ENCODE results near the gene VIT. TPM values are rescaled to one million over a fixed set of nuclear protein-coding genes. Genes with fewer than 3 reads are reported as not detected.

Gene VIT
- total and polyA plus RNA-seq, 10 donors = 0.05 to 0.74 (median 0.38) TPM; not detected in 6

DNA sequence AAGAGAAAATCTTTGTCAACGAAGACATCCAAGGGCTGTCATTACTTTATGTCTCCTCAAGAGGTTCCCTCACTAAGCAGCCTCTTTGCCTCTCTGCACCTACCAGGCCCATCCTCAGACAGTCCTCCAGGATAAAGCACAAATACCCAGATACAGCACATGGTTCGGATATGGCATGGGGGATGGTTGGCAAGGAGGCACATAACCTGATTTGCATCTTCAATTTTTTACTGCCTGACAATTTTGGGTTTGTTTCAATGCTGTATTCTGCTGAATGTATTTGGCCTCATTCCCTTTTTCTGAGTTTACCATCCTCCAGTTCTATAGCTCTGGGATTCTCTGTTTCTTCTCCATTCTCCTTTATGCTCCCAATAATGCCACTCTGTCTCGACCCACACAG is 78.8 kb downstream of the VIT start:
- no peaks in the 10 kb centered on the region for H3K9me3 ChIP-seq
- no peak overlapping the region for H3K27ac ChIP-seq
- no peaks in the 10 kb centered on the region for H3K36me3 ChIP-seq
- TF ChIP-seq, protein P1, sequence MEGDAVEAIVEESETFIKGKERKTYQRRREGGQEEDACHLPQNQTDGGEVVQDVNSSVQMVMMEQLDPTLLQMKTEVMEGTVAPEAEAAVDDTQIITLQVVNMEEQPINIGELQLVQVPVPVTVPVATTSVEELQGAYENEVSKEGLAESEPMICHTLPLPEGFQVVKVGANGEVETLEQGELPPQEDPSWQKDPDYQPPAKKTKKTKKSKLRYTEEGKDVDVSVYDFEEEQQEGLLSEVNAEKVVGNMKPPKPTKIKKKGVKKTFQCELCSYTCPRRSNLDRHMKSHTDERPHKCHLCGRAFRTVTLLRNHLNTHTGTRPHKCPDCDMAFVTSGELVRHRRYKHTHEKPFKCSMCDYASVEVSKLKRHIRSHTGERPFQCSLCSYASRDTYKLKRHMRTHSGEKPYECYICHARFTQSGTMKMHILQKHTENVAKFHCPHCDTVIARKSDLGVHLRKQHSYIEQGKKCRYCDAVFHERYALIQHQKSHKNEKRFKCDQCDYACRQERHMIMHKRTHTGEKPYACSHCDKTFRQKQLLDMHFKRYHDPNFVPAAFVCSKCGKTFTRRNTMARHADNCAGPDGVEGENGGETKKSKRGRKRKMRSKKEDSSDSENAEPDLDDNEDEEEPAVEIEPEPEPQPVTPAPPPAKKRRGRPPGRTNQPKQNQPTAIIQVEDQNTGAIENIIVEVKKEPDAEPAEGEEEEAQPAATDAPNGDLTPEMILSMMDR (IDR thresholded peaks at IDR 0.05 in 8 of 11, conservative IDR thresholded peaks at IDR 0.05 in 3 of 11) = no peak
- TF ChIP-seq POLR2AphosphoS5 (IDR thresholded peaks at IDR 0.05) (no peak), POLR2A (IDR thresholded peaks at IDR 0.05) (no peak)
- peaks cover 0 to 5% (median 3%) of the 10 kb centered on the region in 6 donors for H3K4me1 ChIP-seq
- no peak overlapping the region for H3K4me3 ChIP-seq
- no peaks in the 10 kb centered on the region for H3K27me3 ChIP-seq (replicated peaks in 1 of 7)
- 68 to 94% (median 88%) methylated on average over 3 of the region's 3 CpGs for WGBS, 5 donors
- no peak for DNase-seq
- intact Hi-C loops (cut with DNase I; ENCODE audit: low total_unique reads) = no loop called here

DNA sequence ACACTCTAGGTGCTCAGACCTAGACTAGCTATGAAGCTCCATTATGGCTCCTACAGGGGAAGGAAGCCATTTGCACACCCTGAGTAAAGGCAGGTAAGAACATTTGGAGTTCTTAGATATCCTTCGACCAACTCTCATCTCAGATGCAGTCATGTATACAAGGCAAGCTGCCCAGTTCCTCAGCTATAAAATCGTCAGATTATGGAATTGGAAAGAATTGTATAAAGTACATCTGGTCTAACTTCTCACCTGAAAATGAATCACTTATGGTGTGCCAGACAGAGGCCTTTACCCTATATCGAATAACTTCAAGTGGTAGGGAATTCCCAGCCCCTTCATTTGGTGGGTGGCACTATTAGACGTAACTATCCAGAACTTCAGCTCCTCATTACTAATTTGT is 79.3 kb downstream of the VIT start:
- H3K27me3 ChIP-seq (replicated peaks in 1 of 7) = no peaks in the 10 kb centered on the region
- no peak overlapping the region for H3K27ac ChIP-seq
- no peak for DNase-seq
- intact Hi-C loops (cut with DNase I; ENCODE audit: low total_unique reads) = no loop called here
- no peak overlapping the region for H3K4me3 ChIP-seq
- no peak for TF ChIP-seq POLR2AphosphoS5 (IDR thresholded peaks at IDR 0.05)
- TF ChIP-seq, protein P1 (IDR thresholded peaks at IDR 0.05 in 8 of 11, conservative IDR thresholded peaks at IDR 0.05 in 3 of 11) = no peak
- no peak for TF ChIP-seq POLR2A (IDR thresholded peaks at IDR 0.05)
- H3K4me1 ChIP-seq = peaks cover 0 to 8% (median 5%) of the 10 kb centered on the region in 6 donors
- no peaks in the 10 kb centered on the region for H3K36me3 ChIP-seq
- WGBS, 5 donors = 82 to 93% (median 91%) methylated on average over 4 of the region's 4 CpGs
- H3K9me3 ChIP-seq = no peaks in the 10 kb centered on the region

DNA sequence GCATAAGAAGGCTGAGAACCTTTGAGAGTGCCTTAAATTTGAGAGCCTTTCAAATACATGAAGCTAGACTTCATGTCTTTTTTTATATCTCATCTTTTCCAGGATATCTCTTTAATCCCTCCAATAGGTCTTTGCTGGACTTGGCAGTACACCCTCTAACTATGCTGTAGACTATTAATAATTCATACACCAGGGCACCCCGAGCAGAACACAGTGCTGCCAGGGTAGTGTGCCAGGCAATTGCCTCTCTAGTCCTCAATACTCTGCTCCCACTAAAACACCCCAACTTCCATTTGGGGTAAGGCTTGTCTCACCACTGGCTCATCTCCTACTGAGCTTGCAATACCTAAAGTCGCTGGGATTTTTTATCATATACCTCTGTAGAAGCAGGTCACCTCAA is 80.8 kb downstream of the VIT start:
- WGBS, 5 donors = 70 to 86% (median 75%) methylated on average over 2 of the region's 2 CpGs
- no peak overlapping the region for H3K4me3 ChIP-seq
- TF ChIP-seq POLR2A (IDR thresholded peaks at IDR 0.05) = no peak
- no peak for TF ChIP-seq POLR2AphosphoS5 (IDR thresholded peaks at IDR 0.05)
- TF ChIP-seq, protein P1 (IDR thresholded peaks at IDR 0.05 in 8 of 11, conservative IDR thresholded peaks at IDR 0.05 in 3 of 11) = no peak

DNA sequence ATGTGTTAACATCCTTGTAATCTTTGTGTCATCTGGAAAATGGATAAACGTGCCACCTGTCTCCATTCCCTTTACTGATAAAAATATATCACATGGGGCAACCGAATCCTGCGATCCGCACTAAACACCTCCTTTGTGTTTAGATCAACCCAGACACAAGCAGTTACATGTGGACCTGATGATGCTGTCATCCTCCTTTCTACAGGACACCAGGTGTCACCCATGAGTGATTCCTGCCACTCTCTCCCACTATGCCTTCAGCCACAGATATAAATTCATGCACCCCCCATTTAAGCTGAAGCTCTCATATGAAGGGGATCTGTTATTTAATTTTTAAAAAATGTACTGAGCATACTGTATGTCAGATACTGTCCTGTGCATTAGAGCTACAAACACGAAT is 81.3 kb downstream of the VIT start:
- Histone ChIP-seq H3K27me3 (replicated peaks in 1 of 7) (no peaks in the 10 kb centered on the region), H3K4me3 (no peak overlapping the region), H3K9me3 (no peaks in the 10 kb centered on the region), H3K27ac (no peak overlapping the region), H3K36me3 (no peaks in the 10 kb centered on the region), H3K4me1 (peaks cover 0 to 16% (median 9%) of the 10 kb centered on the region in 6 donors)
- DNase-seq = no peak
- intact Hi-C loops (cut with DNase I; ENCODE audit: low total_unique reads) = no loop called here
- TF ChIP-seq, protein P1 (IDR thresholded peaks at IDR 0.05 in 8 of 11, conservative IDR thresholded peaks at IDR 0.05 in 3 of 11) = no peak
- TF ChIP-seq POLR2A (IDR thresholded peaks at IDR 0.05) = no peak
- TF ChIP-seq POLR2AphosphoS5 (IDR thresholded peaks at IDR 0.05) = no peak
- WGBS, 5 donors = 84 to 89% (median 85%) methylated on average over 5 of the region's 5 CpGs

More for the DNA sequence above, 80.8 kb downstream of the VIT start:
- intact Hi-C loops (cut with DNase I; ENCODE audit: low total_unique reads) = no loop called here
- Histone ChIP-seq H3K27me3 (replicated peaks in 1 of 7) (no peaks in the 10 kb centered on the region), H3K4me1 (peaks cover 0 to 12% (median 8%) of the 10 kb centered on the region in 6 donors), H3K27ac (no peak overlapping the region), H3K9me3 (no peaks in the 10 kb centered on the region), H3K36me3 (no peaks in the 10 kb centered on the region)
- no peak for DNase-seq

Data from spleen (tissue), 11 donors.